Natural killer cell (primary cell): ENCODE results near the gene MARCHF10. TPM values are rescaled to one million over a fixed set of nuclear protein-coding genes. Genes with fewer than 3 reads are reported as not detected.

Source experiments
- ATAC-seq, 3 donors: fragments of 150-1000 bp in 2 of 3; fragments of 200-7000 bp in 1 of 3; cut with Tn5 transposase; 1 replicate in 1 of 3; 2 replicates in 2 of 3; pipeline ENCODE4 v1.10.0; 2021; ENCODE audit warnings: mild to moderate bottlenecking in 2 of 3, moderate library complexity in 2 of 3
- DNase-seq, 2 donors: peaks; one replicate each; pipeline versions ENCODE4 v3.0.0 to v3.0.0-alpha.2; 2013 to 2021; ENCODE audit warnings: mixed read lengths in 1 of 2
- H3K27ac ChIP-seq: one replicate; pipeline ENCODE4 v1.5.1; 2013; ENCODE audit warnings: mild to moderate bottlenecking, low read length
- H3K27me3 ChIP-seq: one replicate; pipeline ENCODE4 v1.6.1; 2013; ENCODE audit warnings: low read length; ENCODE audit not compliant: control insufficient read depth, insufficient read depth
- H3K36me3 ChIP-seq: one replicate; pipeline ENCODE4 v1.6.1; 2013; ENCODE audit warnings: low read length; ENCODE audit not compliant: control insufficient read depth, insufficient read depth
- H3K4me1 ChIP-seq: one replicate; pipeline ENCODE4 v1.6.1; 2013; ENCODE audit warnings: low read length; ENCODE audit not compliant: control insufficient read depth, insufficient read depth
- H3K4me3 ChIP-seq: one replicate; pipeline ENCODE4 v1.5.1; 2013; ENCODE audit warnings: low read length
- H3K9me3 ChIP-seq: one replicate; pipeline ENCODE4 v1.6.1; 2013; ENCODE audit warnings: low read length; ENCODE audit not compliant: control insufficient read depth, insufficient read depth
- H3K27ac Mint-ChIP-seq, 2 donors: one replicate each; pipeline ENCODE4 v1.8.0; 2022; ENCODE audit warnings: mild to moderate bottlenecking in 2 of 2, mixed read lengths in 2 of 2, moderate library complexity in 1 of 2
- H3K27me3 Mint-ChIP-seq, 2 donors: one replicate each; pipeline ENCODE4 v1.8.0; 2022; ENCODE audit warnings: low read depth in 2 of 2, mixed read lengths in 2 of 2
- H3K36me3 Mint-ChIP-seq: one replicate; pipeline ENCODE4 v1.8.0; 2022; ENCODE audit warnings: mixed read lengths
- H3K4me1 Mint-ChIP-seq, 2 donors: one replicate each; pipeline ENCODE4 v1.8.0; 2022; ENCODE audit warnings: mixed read lengths in 2 of 2
- H3K4me3 Mint-ChIP-seq: one replicate; pipeline ENCODE4 v1.8.0; 2022; ENCODE audit warnings: mild to moderate bottlenecking, moderate library complexity, mixed read lengths
- H3K9me3 Mint-ChIP-seq, 2 donors: one replicate each; pipeline ENCODE4 v1.8.0; 2022; ENCODE audit warnings: mixed read lengths in 2 of 2
- CTCF ChIP-seq: fragments of 200-600 bp; IDR thresholded peaks from one replicate; pipeline ENCODE4 v1.8.0; 2022; ENCODE audit warnings: antibody characterized with exemption
- WGBS: methylation state at CpG from one replicate; pipeline ENCODE4 v1.1.7; 2013; ENCODE audit warnings: missing lambda C conversion rate; ENCODE audit not compliant: insufficient coverage; 5-methylcytosine and 5-hydroxymethylcytosine counted together
- intact Hi-C: fragments of 100-400 bp; cut with micrococcal nuclease; formaldehyde crosslinking; loops from one replicate; pipeline ENCODE4 v1.14.2; 2022
- total RNA-seq, 4 donors: library from RNA; stranded (reverse); fragments of 120-200 nt in 1 of 4; gene quantifications; one replicate each; pipeline versions ENCODE4 v1.2.3 to v1.2.4, GENCODE V29; 2013 to 2022

Gene MARCHF10
- total RNA-seq, 3 donors from 2014 or later (not counting 1 experiment from before 2014, with no cell fraction given): 0.35 to 1.2 (median 0.40) TPM

GRCh38 chr17:62658136-62658920 is 149.8 kb downstream of the MARCHF10 start:
- H3K4me3 ChIP-seq: no peak overlapping the region
- no peak for TF ChIP-seq CTCF
- H3K27me3 ChIP-seq: no peaks in the 10 kb centered on the region
- no peak overlapping the region for H3K27ac Mint-ChIP-seq
- ATAC-seq (no peak), DNase-seq (no peak)
- peaks cover 12% of the 10 kb centered on the region for H3K36me3 Mint-ChIP-seq
- H3K4me1 Mint-ChIP-seq: peaks cover 3 to 6% of the 10 kb centered on the region in 2 donors
- WGBS: 91% methylated on average over 14 of the region's 15 CpGs
- H3K9me3 Mint-ChIP-seq: peaks cover 2 to 7% of the 10 kb centered on the region in 2 donors
- H3K4me1 ChIP-seq: peaks cover 8% of the 10 kb centered on the region
- H3K9me3 ChIP-seq: no peaks in the 10 kb centered on the region
- peaks cover 0 to 24% of the 10 kb centered on the region in 2 donors for H3K27me3 Mint-ChIP-seq
- H3K36me3 ChIP-seq: no peaks in the 10 kb centered on the region
- H3K4me3 Mint-ChIP-seq: no peak overlapping the region
- H3K27ac ChIP-seq: no peak overlapping the region
- intact Hi-C loops: no loop called here

- Histone ChIP-seq H3K4me3 (no peak overlapping the region), H3K9me3 (no peaks in the 10 kb centered on the region), H3K36me3 (no peaks in the 10 kb centered on the region), H3K27me3 (no peaks in the 10 kb centered on the region), H3K27ac (no peak overlapping the region), H3K4me1 (peaks cover 14% of the 10 kb centered on the region)
- WGBS: 94% methylated on average over 9 of the region's 9 CpGs
- DNase-seq: no peak
- Mint-ChIP-seq H3K27ac (no peak overlapping the region), H3K4me1 (peaks cover 9 to 10% of the 10 kb centered on the region in 2 donors), H3K9me3 (peaks cover 2 to 7% of the 10 kb centered on the region in 2 donors), H3K27me3 (peaks cover 0 to 24% of the 10 kb centered on the region in 2 donors), H3K36me3 (peaks cover 12% of the 10 kb centered on the region), H3K4me3 (no peak overlapping the region)
- intact Hi-C loops: no loop called here
- no peak for ATAC-seq
- no peak for TF ChIP-seq CTCF
Observed at GRCh38 chr17:62657690-62658089, 150.4 kb downstream of the MARCHF10 start.

- no peak for TF ChIP-seq CTCF
- H3K36me3 ChIP-seq: no peaks in the 10 kb centered on the region
- peaks cover 12% of the 10 kb centered on the region for H3K36me3 Mint-ChIP-seq
- peaks cover 2% of the 10 kb centered on the region for H3K27me3 ChIP-seq
- WGBS: 87% methylated on average over 3 of the region's 3 CpGs
- H3K4me1 ChIP-seq: peaks cover 19% of the 10 kb centered on the region
- DNase-seq (no peak), ATAC-seq (no peak)
- intact Hi-C loops: no loop called here
- peaks cover 2 to 7% of the 10 kb centered on the region in 2 donors for H3K9me3 Mint-ChIP-seq
- no peaks in the 10 kb centered on the region for H3K9me3 ChIP-seq
- no peak overlapping the region for H3K4me3 ChIP-seq
- H3K27ac ChIP-seq: no peak overlapping the region
- peaks cover 0 to 28% of the 10 kb centered on the region in 2 donors for H3K27me3 Mint-ChIP-seq
- H3K4me3 Mint-ChIP-seq: no peak overlapping the region
- peaks cover 10 to 15% of the 10 kb centered on the region in 2 donors for H3K4me1 Mint-ChIP-seq
- H3K27ac Mint-ChIP-seq: no peak overlapping the region
Observed at GRCh38 chr17:62657145-62657665, 150.9 kb downstream of the MARCHF10 start.
